GM21576 (cell line): ENCODE data around the gene SMIM9.

ENCODE experiments used
- ATAC-seq: cut with Tn5 transposase; IDR thresholded peaks from one replicate; pipeline ENCODE4 v1.9.1; 2021; ENCODE audit warnings: mild to moderate bottlenecking, moderate library complexity; ENCODE audit not compliant: unreplicated experiment

The SMIM9 gene

GRCh38 chrX:154784149-154784995 is 50.1 kb downstream of the SMIM9 start:
- no peak for ATAC-seq

- no peak for ATAC-seq
Measured at GRCh38 chrX:154780968-154781367, 53.5 kb downstream of the SMIM9 start.

GRCh38 chrX:154779261-154779660 is 55.2 kb downstream of the SMIM9 start:
- no peak for ATAC-seq

DNA sequence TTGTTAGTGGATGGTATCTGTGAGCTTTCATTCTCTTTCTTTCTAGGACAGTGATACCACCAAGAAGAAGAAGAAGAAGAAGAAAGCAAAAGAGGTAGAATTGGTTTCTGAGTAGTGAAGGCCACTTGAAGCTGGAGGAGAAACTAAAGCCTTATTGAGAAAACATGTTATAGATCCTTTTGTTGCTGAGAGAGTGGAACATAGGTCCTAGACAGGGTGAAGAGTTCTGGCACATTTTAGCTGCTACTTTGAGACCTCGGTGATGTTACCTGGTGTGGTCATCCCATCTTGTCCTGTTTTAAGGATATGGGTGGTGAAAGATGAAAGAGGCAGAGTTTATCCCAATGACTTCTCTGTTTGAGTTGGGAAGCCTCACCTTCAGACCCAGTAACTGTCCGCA is 57.7 kb downstream of the SMIM9 start:
- no peak for ATAC-seq

DNA sequence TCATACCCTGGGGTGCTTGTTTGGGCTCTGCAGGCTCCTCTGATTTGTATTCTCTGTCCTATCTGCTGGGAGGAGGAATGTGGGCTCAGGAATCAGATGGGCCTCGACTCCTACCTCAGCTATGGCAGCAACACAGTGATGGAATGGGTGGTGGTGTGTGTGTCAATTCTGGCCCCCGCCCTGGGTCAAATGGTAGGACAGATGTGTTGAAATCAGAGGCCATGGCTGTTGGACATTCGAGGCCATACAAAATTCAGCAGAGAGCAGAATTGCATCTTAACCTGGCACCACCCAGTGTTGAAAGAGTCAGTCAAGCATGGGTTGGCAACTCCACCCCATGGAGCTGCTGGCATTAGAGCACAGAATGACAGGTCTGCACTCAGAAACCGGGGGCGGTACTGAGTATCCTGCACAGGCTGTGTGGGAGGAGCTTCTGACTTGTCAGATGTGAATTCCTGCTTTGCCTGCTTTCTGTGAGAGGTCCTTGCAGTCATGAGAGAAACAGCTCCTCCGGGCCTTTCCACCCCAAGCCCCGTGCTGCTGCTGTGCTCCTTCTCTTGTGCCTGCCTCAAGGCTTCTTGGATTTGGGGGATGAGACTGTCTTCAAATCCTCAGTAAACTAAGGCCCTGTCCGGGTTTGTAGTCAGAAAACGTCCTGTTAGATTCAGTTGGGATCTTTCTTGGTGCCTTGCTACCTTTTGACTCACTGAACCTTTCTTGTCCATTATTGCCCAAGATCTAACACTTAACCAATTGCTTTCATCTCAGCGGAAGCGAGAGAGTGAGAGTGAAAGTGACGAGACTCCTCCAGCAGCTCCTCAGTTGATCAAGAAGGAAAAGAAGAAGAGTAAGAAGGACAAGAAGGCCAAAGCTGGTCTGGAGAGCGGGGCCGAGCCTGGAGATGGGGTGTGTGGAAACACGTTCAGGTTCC is 58.8 kb downstream of the SMIM9 start:
- no peak for ATAC-seq

GRCh38 chrX:154774622-154775021 is 59.8 kb downstream of the SMIM9 start:
- no peak for ATAC-seq
